ENCODE measurements around the gene DTX2. TPM values are rescaled to one million over a fixed set of nuclear protein-coding genes. Genes with fewer than 3 reads are reported as not detected.
"Not testable (repeated sequence)": the region's sequence is repeated elsewhere in the genome, so short reads cannot be mapped to it uniquely, and the experiment has no call there.

The DTX2 gene
- total RNA-seq, 1 donor = 5.2 TPM

DNA sequence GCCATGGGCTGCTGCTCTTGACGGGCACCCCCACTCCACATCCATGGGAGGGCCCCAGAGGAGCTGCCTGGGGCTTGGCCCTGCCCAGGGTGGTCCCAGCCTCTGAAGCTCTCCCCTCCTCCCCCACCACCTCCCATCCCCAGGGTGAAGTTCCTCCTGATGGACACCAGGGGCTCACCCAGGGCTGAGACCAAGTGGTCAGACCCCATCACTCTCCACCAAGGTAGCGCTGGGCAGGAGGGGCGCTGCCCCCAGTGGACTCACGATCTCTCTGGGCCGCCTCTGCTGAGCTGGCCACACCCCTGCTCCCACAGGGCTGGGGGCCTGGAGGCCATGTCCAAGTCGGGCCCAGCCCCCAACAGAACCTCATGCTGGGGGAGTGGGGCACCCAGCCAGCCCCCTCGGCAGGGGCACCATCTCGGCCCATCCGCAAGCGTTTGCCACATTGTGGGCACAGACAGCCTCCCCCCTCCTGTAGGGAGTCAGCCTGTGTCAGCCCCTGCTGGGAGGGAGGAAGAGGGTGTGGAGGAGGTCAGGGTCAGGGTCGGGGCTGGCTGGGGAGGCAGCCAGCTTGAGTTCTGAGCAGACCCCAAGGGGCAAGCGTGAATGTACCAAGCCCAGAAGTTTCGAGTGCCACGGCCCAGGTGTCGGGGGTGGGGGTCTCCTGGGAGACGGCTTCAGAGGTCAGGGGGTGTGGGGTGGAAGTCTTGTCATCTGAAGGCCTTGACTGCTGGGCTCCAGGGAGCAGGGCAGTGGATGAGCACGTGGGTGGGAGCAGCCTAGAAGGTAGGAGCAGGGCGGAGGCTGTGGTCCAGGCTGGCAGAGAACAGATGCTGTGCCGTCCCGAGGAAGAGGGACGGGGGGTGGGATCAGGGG lies 51.7 kb downstream of the DTX2 start:
- no peak overlapping the region for H3K4me3 ChIP-seq (ENCODE audit: low read depth, low read length)
- DNase-seq (ENCODE audit: low read depth) = no peak
- TF ChIP-seq, protein P1, sequence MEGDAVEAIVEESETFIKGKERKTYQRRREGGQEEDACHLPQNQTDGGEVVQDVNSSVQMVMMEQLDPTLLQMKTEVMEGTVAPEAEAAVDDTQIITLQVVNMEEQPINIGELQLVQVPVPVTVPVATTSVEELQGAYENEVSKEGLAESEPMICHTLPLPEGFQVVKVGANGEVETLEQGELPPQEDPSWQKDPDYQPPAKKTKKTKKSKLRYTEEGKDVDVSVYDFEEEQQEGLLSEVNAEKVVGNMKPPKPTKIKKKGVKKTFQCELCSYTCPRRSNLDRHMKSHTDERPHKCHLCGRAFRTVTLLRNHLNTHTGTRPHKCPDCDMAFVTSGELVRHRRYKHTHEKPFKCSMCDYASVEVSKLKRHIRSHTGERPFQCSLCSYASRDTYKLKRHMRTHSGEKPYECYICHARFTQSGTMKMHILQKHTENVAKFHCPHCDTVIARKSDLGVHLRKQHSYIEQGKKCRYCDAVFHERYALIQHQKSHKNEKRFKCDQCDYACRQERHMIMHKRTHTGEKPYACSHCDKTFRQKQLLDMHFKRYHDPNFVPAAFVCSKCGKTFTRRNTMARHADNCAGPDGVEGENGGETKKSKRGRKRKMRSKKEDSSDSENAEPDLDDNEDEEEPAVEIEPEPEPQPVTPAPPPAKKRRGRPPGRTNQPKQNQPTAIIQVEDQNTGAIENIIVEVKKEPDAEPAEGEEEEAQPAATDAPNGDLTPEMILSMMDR (IDR thresholded peaks at IDR 0.05; ENCODE audit: insufficient read depth, low read depth, low read length) = peak; percentile 37

DNA sequence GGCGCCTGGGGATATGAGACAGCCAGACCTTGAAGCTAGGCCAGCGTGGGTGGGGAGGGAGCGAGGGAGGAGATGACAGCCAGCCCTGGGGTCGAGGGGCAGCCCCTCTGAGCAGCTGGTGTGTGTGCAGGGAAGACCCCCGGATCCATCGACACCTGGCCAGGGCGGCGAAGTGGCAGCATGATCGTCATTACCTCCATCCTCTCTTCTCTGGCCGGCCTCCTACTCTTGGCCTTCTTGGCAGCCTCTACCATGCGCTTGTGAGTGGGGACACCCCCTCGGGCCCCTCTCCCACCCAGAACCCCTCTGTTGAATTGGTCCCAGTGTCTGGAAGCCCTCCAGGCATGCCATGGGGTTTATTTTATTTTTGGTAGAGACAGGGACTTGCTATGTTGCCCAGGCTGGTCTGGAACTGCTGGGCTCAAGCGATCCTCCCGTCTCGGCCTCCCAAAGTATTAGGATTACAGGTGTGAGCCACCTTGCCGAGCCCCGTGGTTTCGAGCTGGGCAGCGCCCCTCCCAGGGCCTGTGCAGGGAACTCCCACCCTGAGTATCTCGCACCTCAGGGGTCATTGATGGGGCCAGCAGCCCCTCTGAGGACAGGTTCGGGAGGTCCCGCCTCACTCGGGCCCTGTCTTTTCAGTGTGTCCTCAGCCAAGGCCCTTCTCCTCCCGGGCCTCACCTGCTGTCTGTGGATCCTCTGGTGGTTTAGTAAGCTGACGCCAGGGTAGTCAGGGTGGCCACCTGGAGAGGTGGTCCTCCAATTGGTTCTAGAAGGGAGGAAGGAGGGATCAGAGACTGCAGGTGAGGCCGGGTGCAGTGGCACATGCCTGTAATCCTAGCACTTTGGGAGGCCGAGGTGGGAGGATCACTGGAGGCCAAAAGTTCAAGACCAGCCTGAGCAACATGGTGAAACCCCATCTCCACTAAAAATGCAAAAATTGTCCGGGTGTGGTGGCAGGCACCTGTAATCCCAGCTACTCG lies 52.6 kb downstream of the DTX2 start:
- TF ChIP-seq, protein P1 (IDR thresholded peaks at IDR 0.05; ENCODE audit: insufficient read depth, low read depth, low read length) = no peak
- H3K4me3 ChIP-seq (ENCODE audit: low read depth, low read length) = no peak overlapping the region
- DNase-seq (ENCODE audit: low read depth) = no peak

DNA sequence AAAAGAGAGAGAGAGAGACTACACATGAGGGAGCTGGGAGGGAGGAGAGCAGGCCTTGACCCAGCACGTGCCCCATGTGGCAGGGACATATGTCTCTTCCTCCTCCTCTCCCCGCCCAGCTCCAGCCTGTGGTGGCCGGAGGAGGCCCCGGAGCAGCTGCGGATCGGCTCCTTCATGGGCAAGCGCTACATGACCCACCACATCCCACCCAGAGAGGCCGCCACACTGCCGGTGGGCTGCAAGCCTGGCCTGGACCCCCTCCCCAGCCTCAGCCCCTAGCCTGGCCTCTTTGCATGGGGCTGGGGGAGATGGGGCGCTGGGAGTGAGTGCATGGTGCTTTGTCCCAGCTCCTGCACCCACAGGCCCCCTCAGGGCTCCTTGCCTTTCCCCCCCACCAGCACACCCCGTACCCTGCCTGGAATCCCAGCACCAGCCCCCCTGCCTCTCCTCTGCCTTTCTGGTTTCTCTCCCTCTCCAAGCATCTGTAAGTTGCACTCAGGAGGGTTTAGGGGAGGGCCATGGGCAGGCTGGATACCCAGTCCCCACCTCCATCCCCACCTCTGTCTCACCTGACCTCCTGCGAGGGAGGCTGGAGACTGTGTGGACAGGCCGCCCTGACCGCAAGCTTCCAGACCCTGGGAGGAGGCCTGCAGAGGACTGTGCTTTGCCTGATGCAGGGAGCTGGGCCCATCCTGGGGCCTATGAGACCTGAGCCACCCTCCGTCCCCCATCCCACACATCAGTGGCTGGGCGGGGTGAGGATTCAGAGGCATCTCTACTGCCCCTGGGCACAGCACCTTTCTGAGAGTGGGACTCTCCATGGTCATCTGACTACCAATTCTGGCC lies 53.6 kb downstream of the DTX2 start:
- DNase-seq (ENCODE audit: low read depth) = peak; percentile 16
- TF ChIP-seq, protein P1 (IDR thresholded peaks at IDR 0.05; ENCODE audit: insufficient read depth, low read depth, low read length) = no peak

DNA sequence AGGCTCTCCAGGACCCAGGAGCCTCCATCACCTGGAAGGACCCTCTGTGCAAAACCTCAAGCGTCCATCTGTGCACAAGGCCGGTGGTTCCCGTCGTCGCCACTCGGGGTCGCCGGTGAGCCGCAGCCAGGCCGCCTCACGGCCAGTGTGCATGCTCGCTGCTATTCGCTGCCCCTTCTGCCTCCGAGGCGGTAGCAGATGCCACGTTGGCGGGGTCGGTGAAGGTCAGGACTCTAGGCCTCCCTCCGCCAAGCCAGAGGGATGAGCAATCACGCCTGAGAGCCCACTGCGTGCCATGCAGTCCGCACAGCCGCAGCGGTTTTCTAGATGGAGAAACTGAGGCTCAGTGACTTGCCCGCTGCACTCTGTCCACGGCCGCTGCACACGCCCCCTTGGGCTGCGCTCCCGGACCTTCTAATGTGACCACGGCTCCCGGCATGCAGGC lies 54.5 kb downstream of the DTX2 start:
- H3K4me3 ChIP-seq (ENCODE audit: low read depth, low read length) = no peak overlapping the region
- DNase-seq (ENCODE audit: low read depth) = no peak
- TF ChIP-seq, protein P1 (IDR thresholded peaks at IDR 0.05; ENCODE audit: insufficient read depth, low read depth, low read length) = peak; percentile 26

More for the DNA sequence above, 53.6 kb downstream of the DTX2 start:
- no peak overlapping the region for H3K4me3 ChIP-seq (ENCODE audit: low read depth, low read length)

DNA sequence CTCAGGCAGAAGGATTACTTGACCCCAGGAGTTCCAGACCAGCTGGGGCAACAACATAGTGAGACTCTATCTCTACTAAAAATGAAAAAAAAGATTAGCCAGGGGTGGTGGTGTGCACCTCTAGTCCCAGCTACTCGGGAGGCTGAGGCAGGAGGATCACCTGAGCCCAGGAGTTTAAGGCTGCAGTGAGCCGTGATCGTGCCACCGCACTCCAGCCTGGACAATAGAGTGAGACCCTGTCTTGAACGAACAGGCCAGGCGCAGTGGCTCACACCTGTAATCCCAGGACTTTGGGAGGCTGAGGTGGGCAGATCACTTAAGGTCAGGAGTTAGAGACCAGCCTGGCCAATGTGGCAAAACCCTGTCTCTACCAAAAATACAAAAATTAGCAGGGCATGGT lies 55.4 kb downstream of the DTX2 start:
- DNase-seq (ENCODE audit: low read depth); H3K4me3 ChIP-seq (ENCODE audit: low read depth, low read length): not testable (repeated sequence)

DNA sequence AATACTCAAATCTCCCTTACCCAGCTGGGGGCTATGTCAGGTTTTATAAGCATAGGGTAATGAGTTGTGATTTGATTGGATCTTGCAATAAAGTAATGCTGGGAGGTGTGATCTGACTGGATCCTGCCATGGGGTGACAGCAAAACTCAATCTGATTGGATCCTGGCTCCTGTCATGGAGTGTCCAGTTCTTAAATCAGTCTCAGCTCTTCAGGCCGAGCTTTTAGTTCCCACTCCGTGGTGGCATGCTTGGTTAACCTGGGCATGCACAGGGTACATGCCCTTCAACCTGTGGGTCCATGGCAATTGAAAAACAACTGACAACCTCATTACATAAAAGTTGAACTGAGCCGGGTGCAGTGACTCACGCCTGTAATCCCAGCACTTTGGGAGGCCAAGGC lies 64.7 kb downstream of the DTX2 start:
- H3K4me3 ChIP-seq (ENCODE audit: low read depth, low read length); DNase-seq (ENCODE audit: low read depth): not testable (repeated sequence)

DNA sequence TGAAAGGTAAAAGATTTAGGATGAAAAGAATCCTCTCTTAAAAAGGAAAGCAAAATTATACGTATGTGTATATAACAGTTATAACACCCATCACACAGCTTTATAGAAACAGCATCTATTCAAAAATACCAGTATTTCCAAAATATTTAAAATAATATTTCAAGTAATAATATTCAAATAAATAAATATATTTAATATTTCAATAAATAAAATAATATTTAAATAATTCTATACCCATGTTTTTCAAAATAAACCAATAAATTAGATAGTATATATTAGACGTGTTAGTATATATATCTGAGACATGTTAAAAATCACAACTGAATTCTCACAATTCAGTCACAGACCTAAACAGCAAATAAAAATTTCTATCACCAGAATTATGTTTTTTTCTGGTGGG lies 70.1 kb downstream of the DTX2 start:
- DNase-seq (ENCODE audit: low read depth); H3K4me3 ChIP-seq (ENCODE audit: low read depth, low read length): not testable (repeated sequence)

DNA sequence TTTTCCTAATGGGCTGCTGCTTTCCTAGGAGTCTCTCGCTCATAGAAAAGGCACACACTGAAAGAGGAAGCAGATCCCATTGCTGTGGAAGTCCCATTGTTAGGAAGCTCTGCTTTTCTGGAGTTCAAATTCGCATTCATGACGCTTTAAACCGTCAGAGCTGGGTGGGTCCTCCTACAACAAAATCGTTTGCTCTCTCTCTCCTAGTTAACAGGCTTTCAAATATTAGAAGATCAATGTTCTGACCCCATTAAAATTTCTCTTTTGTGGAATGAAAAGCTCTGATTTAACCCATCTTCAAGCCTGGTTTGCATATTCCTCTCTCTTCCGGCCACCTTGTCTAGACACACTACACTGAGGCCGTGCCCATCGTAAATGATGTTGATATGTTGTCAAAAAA lies 81.7 kb downstream of the DTX2 start, which contains the start of gene SPDYE16:
SPDYE16 (minus strand) TSS at position 101 of the 400 bp plus-strand sequence. CDS start 1,838 bp downstream, outside the sequence.
- not testable (repeated sequence) for DNase-seq (ENCODE audit: low read depth); H3K4me3 ChIP-seq (ENCODE audit: low read depth, low read length)

DNA sequence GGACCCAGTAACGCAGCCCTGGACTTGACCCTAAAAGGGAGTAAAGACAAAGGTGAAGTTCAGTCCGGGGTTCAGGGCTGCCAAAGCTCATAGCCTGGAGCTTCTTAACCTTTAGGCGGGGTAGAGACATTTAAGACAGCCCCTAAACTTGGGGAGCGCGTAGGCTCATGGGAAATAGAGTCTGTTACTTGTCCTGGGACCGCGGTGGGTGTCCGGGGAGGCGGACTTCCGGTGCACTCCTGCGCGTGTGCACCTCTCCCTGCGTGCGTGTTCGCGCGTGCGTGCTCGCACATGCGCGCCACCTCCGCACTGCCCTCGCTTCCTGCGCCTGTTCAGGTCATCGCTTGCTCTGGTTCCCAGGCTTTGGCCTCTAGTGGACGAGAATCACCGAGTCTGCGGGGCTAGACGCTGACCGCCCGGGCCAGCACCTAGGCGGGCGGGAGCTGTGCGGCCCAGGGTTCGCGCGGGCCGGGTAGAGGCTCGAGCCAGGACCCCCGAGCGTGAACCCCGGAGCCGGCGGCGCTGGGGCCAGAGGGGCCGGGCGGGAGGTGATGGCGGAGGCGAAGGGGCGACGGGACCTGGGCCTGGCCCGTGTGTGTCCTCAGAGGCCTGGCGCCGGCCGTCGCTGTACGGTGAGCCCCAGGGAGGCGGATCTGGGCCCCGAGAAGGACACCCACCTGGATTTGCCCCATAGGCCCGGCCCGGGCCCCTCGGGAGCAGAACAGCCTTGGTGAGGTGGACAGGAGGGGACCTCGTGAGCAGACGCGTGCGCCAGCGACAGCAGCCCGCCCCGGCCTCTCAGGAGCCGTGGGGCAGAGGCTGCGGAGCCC lies 87.7 kb downstream of the DTX2 start:
- peak overlapping the region; percentile 74 for H3K4me3 ChIP-seq (ENCODE audit: low read depth, low read length)
- peak; percentile 89 for DNase-seq (ENCODE audit: low read depth)

DNA sequence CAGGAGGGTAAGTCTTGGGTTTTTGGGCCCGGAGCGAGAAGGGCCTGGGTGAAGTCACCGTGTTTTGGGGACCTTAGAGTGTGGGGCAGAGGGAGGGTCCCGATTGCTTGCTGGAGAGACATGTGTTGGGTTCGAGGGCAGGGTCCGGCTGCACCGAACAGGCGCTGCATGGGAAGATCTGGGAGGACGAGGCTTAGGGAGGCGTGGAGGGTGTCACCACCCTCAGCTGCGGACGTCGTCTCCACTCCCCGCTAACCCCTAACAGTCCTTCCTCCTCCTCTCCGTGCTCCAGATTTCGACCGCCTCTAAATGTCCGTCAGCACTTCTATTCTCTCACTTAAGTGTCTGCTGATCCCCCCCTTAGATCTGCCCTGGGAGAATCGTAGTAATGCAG lies 88.3 kb downstream of the DTX2 start:
- H3K4me3 ChIP-seq (ENCODE audit: low read depth, low read length) = peak overlapping the region; percentile 74
- not testable (repeated sequence) for DNase-seq (ENCODE audit: low read depth)

DNA sequence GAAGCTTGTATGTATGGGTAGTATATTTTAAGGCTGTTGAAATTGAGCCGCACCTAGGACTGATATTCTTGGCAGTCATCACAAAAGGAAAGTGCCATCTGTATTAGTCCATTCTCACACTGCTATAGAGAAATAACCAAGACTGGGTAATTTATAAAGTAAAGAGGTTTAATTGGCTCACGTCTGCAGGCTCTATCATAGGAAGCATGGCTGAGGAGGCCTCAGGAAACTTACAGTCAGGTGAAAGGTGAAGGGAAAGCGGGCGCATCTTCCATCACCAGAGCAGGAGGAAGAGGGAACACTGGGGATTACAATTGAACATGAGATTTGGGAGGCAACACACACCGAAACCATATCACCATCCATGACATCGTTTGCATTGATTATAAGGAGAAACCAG lies 90.5 kb downstream of the DTX2 start:
- H3K4me3 ChIP-seq (ENCODE audit: low read depth, low read length); DNase-seq (ENCODE audit: low read depth): not testable (repeated sequence)
